Measurements from ENCODE around the gene IFNLR1.
A peak's percentile ranks its signal among the peaks of the same experiment; 100 is the strongest.

Gene IFNLR1

GRCh38 chr1:24203404-24203803 lies 16.3 kb upstream of the IFNLR1 start:
- H3K9me3 Mint-ChIP-seq: no peaks in the 10 kb centered on the region
- H3K4me1 Mint-ChIP-seq: peaks cover 13% of the 10 kb centered on the region
- TF ChIP-seq CTCF (IDR thresholded peaks at IDR 0.05): no peak
- H3K4me3 Mint-ChIP-seq: no peak overlapping the region
- no peak overlapping the region for H3K27ac Mint-ChIP-seq
- H3K36me3 Mint-ChIP-seq (ENCODE audit: low read depth): no peaks in the 10 kb centered on the region
- peaks cover 15% of the 10 kb centered on the region for H3K27me3 Mint-ChIP-seq (ENCODE audit: low read depth, poor library complexity)
- DNase-seq: no peak

GRCh38 chr1:24202987-24203386 lies 15.9 kb upstream of the IFNLR1 start:
- Mint-ChIP-seq H3K4me1 (peaks cover 13% of the 10 kb centered on the region), H3K9me3 (no peaks in the 10 kb centered on the region), H3K36me3 (ENCODE audit: low read depth) (no peaks in the 10 kb centered on the region), H3K4me3 (no peak overlapping the region), H3K27ac (no peak overlapping the region), H3K27me3 (ENCODE audit: low read depth, poor library complexity) (peaks cover 15% of the 10 kb centered on the region)
- TF ChIP-seq CTCF (IDR thresholded peaks at IDR 0.05): no peak
- DNase-seq: no peak

GRCh38 chr1:24202556-24202955 lies 15.5 kb upstream of the IFNLR1 start:
- no peak overlapping the region for H3K27ac Mint-ChIP-seq
- H3K4me3 Mint-ChIP-seq: no peak overlapping the region
- peaks cover 9% of the 10 kb centered on the region for H3K4me1 Mint-ChIP-seq
- no peaks in the 10 kb centered on the region for H3K9me3 Mint-ChIP-seq
- H3K27me3 Mint-ChIP-seq (ENCODE audit: low read depth, poor library complexity): peaks cover 11% of the 10 kb centered on the region
- H3K36me3 Mint-ChIP-seq (ENCODE audit: low read depth): no peaks in the 10 kb centered on the region
- DNase-seq: no peak
- no peak for TF ChIP-seq CTCF (IDR thresholded peaks at IDR 0.05)

DNA sequence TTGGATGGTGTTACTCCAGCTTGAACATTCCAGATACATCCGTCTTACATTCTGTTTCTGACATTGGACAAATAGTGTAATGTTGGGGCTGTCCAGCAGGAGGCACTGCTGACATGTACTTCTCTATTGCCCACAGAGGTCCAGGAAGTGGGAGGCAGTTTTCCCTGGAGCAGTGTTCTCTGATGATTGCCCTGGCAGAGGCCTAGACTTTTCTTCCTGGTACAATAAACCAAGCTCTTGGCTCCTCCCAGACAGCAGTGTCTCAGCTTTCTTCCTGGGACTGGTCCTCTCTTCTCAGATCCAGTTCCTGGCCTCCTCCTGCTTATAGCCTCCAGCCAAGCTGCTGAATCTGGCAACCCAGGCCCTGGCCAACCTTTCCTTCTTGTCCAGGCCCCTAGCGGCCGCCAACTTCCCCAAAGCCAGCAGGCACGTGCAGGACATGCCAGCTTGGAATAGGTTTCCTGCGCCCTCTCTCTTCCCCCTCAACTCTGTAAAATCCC lies 14.9 kb upstream of the IFNLR1 start:
- DNase-seq: peak; percentile 87
- TF ChIP-seq CTCF (IDR thresholded peaks at IDR 0.05): peak; percentile 84
- no peak overlapping the region for H3K4me3 Mint-ChIP-seq
- no peaks in the 10 kb centered on the region for H3K9me3 Mint-ChIP-seq
- H3K4me1 Mint-ChIP-seq: peaks cover 8% of the 10 kb centered on the region
- no peak overlapping the region for H3K27ac Mint-ChIP-seq
- H3K36me3 Mint-ChIP-seq (ENCODE audit: low read depth): no peaks in the 10 kb centered on the region
- peaks cover 11% of the 10 kb centered on the region for H3K27me3 Mint-ChIP-seq (ENCODE audit: low read depth, poor library complexity)

DNA sequence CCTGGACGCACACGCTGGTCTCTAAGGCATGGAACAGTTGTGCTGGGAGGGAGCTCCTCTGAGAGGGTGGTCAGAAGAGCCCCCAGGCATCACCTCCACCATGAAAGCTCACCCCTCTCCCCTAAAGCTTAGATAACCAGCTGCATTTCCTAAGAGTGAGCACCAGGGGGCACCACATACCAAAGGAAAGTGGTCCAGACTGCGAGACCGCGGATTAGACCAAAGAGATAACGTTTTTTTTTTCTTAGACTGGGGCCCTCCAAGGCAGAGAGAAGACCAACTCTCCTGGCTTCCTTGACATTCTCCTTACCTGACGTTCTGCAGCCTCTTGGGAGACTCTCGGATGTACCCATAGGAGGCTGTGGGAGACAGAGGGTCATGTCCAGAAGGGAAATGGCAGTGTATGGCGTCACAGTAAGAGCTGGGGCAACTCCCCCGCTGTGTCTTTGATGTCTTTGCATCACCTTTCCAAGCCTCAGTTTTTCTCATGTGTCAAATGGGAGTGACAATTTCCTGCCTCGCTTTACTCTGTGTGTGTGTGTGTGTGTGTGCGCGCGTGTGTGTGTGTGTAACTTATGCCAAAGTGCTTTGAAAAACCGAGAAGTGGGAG lies 12.3 kb upstream of the IFNLR1 start:
- Mint-ChIP-seq H3K4me1 (peaks cover 8% of the 10 kb centered on the region), H3K27me3 (ENCODE audit: low read depth, poor library complexity) (peaks cover 11% of the 10 kb centered on the region), H3K27ac (no peak overlapping the region), H3K36me3 (ENCODE audit: low read depth) (no peaks in the 10 kb centered on the region), H3K4me3 (no peak overlapping the region), H3K9me3 (no peaks in the 10 kb centered on the region)
- peak; percentile 82 for DNase-seq
- peak; percentile 88 for TF ChIP-seq CTCF (IDR thresholded peaks at IDR 0.05)

GRCh38 chr1:24198766-24199165 lies 11.7 kb upstream of the IFNLR1 start:
- no peak overlapping the region for H3K4me3 Mint-ChIP-seq
- H3K27ac Mint-ChIP-seq: no peak overlapping the region
- H3K36me3 Mint-ChIP-seq (ENCODE audit: low read depth): no peaks in the 10 kb centered on the region
- DNase-seq: no peak
- H3K27me3 Mint-ChIP-seq (ENCODE audit: low read depth, poor library complexity): peaks cover 11% of the 10 kb centered on the region
- peaks cover 8% of the 10 kb centered on the region for H3K4me1 Mint-ChIP-seq
- TF ChIP-seq CTCF (IDR thresholded peaks at IDR 0.05): no peak
- no peaks in the 10 kb centered on the region for H3K9me3 Mint-ChIP-seq
